Endodermal cell (in vitro differentiated cells): ENCODE results near the gene USF2. TPM values are rescaled to one million over a fixed set of nuclear protein-coding genes. Genes with fewer than 3 reads are reported as not detected.

Source experiments
- DNase-seq: peaks from one replicate; pipeline ENCODE4 v3.0.0-alpha.2; 2017
- H3K27ac ChIP-seq: 2 replicates; pipeline ENCODE4 v1.5.1; 2013; ENCODE audit warnings: mild to moderate bottlenecking, low read depth, low read length, moderate library complexity
- H3K27me3 ChIP-seq: 2 replicates; pipeline ENCODE4 v1.6.1; 2013; ENCODE audit warnings: mild to moderate bottlenecking, low read length, moderate library complexity; ENCODE audit not compliant: insufficient read depth, control insufficient read depth, poor library complexity, severe bottlenecking
- H3K36me3 ChIP-seq: 2 replicates; pipeline ENCODE4 v1.7.0; 2013; ENCODE audit warnings: mild to moderate bottlenecking, low read length, moderate library complexity; ENCODE audit not compliant: control insufficient read depth, insufficient read depth
- H3K4me1 ChIP-seq: one replicate; pipeline ENCODE4 v1.7.0; 2013; ENCODE audit warnings: low read length; ENCODE audit not compliant: control insufficient read depth, insufficient read depth
- H3K4me3 ChIP-seq: 2 replicates; pipeline ENCODE4 v1.5.1; 2013; ENCODE audit warnings: mild to moderate bottlenecking, low read length, moderate library complexity
- H3K9ac ChIP-seq: 2 replicates; pipeline ENCODE4 v1.6.1; 2013; ENCODE audit warnings: mild to moderate bottlenecking, low read length, moderate library complexity; ENCODE audit not compliant: poor library complexity, severe bottlenecking; ENCODE audit errors: extremely low read depth
- H3K9me3 ChIP-seq: 2 replicates; pipeline ENCODE4 v1.6.1; 2013; ENCODE audit warnings: mild to moderate bottlenecking, low read length, moderate library complexity; ENCODE audit not compliant: control insufficient read depth
- H3K27ac Mint-ChIP-seq: 2 replicates; pipeline ENCODE4 v1.8.0; 2020; ENCODE audit warnings: mixed read lengths
- H3K27me3 Mint-ChIP-seq: 2 replicates; pipeline ENCODE4 v1.8.0; 2021; ENCODE audit warnings: mild to moderate bottlenecking, mixed read lengths; ENCODE audit not compliant: insufficient read depth
- H3K36me3 Mint-ChIP-seq: 2 replicates; pipeline ENCODE4 v1.8.0; 2020; ENCODE audit warnings: low read depth, mixed read lengths
- H3K4me1 Mint-ChIP-seq: 2 replicates; pipeline ENCODE4 v1.8.0; 2020; ENCODE audit warnings: mixed read lengths
- H3K4me3 Mint-ChIP-seq: 2 replicates; pipeline ENCODE4 v1.8.0; 2020; ENCODE audit warnings: mild to moderate bottlenecking, moderate library complexity, mixed read lengths
- H3K9me3 Mint-ChIP-seq: 2 replicates; pipeline ENCODE4 v1.8.0; 2020; ENCODE audit warnings: mild to moderate bottlenecking, mixed read lengths
- WGBS, 2 experiments: methylation state at CpG; one replicate each; pipeline versions ENCODE4 v1.1.5 to v1.1.7; 2013; ENCODE audit warnings: missing lambda C conversion rate in 2 of 2, mixed read lengths in 1 of 2; ENCODE audit not compliant: insufficient coverage in 1 of 2, insufficient read length in 1 of 2; 5-methylcytosine and 5-hydroxymethylcytosine counted together
- total RNA-seq, 2 donors: library from RNA; stranded (reverse); fragmentation: NEBNext Ultra II Directional in 1 of 2; extraction: Animal tissue kit (Norgen Biotek cat#: 25700) in 1 of 2; gene quantifications; 2 replicates in 1 of 2; 3 replicates in 1 of 2; pipeline ENCODE4 v1.2.1, GENCODE V29; 2021
- TF ChIP-seq, protein P1 (sequence below): fragments of 200-600 bp; sonication (generic); conservative IDR thresholded peaks from 2 replicates; pipeline ENCODE4 v1.5.0; 2021; ENCODE audit warnings: antibody characterized with exemption, mild to moderate bottlenecking

USF2 gene
- total RNA-seq, 2 donors from 2014 or later = 111 to 121 TPM

DNA sequence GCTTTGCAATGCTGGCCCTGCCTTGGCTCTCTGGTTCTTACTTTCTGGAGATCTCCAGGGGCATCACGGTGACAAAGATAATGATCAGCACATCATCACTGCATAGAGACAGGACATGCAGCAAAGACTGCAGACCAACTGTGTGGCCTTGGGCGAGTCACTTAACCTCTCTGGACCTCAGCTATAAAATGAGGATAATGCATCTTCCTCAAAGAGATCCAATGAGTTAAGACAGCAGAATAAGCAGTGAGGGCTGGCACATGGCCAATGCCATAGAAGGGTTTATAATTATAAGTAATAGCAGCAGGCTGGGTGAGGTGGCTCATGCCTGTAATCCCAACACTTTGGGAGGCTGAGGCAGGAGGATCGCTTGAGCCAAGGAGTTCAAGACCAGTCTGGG, 25.6 kb downstream of the USF2 start:
- no peaks in the 10 kb centered on the region for H3K36me3 Mint-ChIP-seq
- H3K4me1 ChIP-seq = peaks cover 5% of the 10 kb centered on the region
- no peaks in the 10 kb centered on the region for H3K9me3 Mint-ChIP-seq
- H3K27ac ChIP-seq = no peak overlapping the region
- TF ChIP-seq, protein P1, sequence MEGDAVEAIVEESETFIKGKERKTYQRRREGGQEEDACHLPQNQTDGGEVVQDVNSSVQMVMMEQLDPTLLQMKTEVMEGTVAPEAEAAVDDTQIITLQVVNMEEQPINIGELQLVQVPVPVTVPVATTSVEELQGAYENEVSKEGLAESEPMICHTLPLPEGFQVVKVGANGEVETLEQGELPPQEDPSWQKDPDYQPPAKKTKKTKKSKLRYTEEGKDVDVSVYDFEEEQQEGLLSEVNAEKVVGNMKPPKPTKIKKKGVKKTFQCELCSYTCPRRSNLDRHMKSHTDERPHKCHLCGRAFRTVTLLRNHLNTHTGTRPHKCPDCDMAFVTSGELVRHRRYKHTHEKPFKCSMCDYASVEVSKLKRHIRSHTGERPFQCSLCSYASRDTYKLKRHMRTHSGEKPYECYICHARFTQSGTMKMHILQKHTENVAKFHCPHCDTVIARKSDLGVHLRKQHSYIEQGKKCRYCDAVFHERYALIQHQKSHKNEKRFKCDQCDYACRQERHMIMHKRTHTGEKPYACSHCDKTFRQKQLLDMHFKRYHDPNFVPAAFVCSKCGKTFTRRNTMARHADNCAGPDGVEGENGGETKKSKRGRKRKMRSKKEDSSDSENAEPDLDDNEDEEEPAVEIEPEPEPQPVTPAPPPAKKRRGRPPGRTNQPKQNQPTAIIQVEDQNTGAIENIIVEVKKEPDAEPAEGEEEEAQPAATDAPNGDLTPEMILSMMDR = no peak
- H3K4me1 Mint-ChIP-seq = peaks cover 3% of the 10 kb centered on the region
- peaks cover 8% of the 10 kb centered on the region for H3K27me3 Mint-ChIP-seq
- no peaks in the 10 kb centered on the region for H3K27me3 ChIP-seq
- no peak overlapping the region for H3K4me3 ChIP-seq
- no peak overlapping the region for H3K9ac ChIP-seq
- H3K27ac Mint-ChIP-seq = no peak overlapping the region
- H3K36me3 ChIP-seq = no peaks in the 10 kb centered on the region
- no peak for DNase-seq
- H3K9me3 ChIP-seq = no peaks in the 10 kb centered on the region
- H3K4me3 Mint-ChIP-seq = no peak overlapping the region
- 67 to 90% methylated on average over 2 to 3 of the region's 3 CpGs for WGBS, 2 experiments

DNA sequence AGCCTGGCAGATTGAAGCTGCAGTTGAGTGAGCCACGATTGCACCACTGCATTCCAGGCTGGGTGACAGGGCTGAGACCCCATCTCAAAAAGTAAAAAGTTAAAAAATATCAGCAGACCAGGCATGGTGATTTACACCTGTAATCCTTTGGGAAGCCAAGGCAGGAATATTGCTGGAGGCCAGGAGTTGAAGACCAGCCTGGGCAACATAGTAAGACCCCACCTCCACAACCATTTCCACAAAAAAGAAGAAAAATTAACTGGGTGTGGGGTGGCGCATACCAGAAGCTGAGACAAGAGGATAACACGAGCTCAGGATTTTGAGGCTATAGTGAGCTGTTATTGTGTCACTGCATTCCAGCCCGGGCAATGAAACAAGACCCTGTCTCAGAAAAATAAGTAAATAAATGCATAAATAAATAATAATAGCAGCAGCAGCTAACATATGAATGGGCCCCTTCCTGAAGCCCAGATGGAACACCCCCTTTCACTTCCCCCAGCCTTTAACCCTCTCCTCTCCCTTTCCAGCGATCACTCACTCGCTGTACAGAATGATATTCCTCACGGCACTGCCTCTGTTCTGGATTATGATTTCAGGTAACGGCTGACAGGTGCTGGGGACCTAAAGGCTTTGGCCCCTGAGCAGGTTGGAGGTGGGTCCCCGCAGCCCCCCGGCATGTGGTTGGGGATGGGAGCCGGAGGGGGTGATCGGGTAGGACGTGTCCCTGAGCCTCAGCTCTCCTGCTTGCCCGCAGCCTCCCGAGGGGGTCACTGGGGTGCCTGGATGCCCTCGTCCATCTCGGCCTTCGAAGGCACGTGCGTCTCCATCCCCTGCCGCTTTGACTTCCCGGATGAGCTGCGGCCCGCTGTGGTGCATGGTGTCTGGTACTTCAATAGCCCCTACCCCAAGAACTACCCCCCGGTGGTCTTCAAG, 26.4 kb downstream of the USF2 start:
- TF ChIP-seq, protein P1 = no peak
- H3K27me3 ChIP-seq = no peaks in the 10 kb centered on the region
- WGBS, 2 experiments = 86 to 89% methylated on average over 19 to 24 of the region's 25 CpGs
- DNase-seq = no peak
- no peaks in the 10 kb centered on the region for H3K9me3 ChIP-seq
- Mint-ChIP-seq H3K27me3 (peaks cover 8% of the 10 kb centered on the region), H3K36me3 (no peaks in the 10 kb centered on the region), H3K4me1 (peaks cover 3% of the 10 kb centered on the region), H3K4me3 (no peak overlapping the region), H3K9me3 (no peaks in the 10 kb centered on the region), H3K27ac (no peak overlapping the region)
- H3K4me3 ChIP-seq = no peak overlapping the region
- peaks cover 5% of the 10 kb centered on the region for H3K4me1 ChIP-seq
- H3K27ac ChIP-seq = no peak overlapping the region
- H3K36me3 ChIP-seq = no peaks in the 10 kb centered on the region
- no peak overlapping the region for H3K9ac ChIP-seq

DNA sequence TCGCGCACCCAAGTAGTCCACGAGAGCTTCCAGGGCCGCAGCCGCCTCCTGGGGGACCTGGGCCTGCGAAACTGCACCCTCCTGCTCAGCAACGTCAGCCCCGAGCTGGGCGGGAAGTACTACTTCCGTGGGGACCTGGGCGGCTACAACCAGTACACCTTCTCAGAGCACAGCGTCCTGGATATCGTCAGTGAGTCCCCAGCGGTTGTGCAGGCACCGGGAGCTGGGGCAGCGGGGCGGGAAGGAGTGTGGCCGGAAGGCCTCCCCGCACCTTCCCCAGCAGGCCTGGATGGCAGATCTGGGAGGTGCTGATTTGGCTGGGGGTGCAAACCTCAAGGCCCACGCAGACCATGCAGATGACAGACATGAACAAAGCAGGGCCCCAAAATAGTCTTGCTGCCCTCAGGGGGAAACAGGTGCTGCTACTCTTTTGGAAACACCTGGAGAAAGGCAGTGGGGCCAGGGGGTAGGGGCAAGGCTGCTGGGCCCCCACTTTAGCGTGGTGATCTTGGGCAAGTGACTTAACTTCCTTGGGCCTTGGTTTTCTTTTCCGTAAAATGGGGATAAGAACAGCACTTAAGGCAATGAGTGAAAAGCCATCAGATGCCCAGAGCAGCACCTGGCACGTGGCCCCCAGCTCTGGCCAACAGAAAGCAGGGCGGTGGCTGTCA, 27.2 kb downstream of the USF2 start:
- DNase-seq = peak; percentile 70
- WGBS, 2 experiments = 78 to 81% methylated on average over 18 to 24 of the region's 24 CpGs
- no peak overlapping the region for H3K9ac ChIP-seq
- Mint-ChIP-seq H3K9me3 (no peaks in the 10 kb centered on the region), H3K27me3 (peaks cover 8% of the 10 kb centered on the region), H3K4me1 (peaks cover 3% of the 10 kb centered on the region), H3K36me3 (no peaks in the 10 kb centered on the region), H3K27ac (no peak overlapping the region), H3K4me3 (no peak overlapping the region)
- no peaks in the 10 kb centered on the region for H3K9me3 ChIP-seq
- no peaks in the 10 kb centered on the region for H3K27me3 ChIP-seq
- peaks cover 5% of the 10 kb centered on the region for H3K4me1 ChIP-seq
- H3K4me3 ChIP-seq = no peak overlapping the region
- no peak overlapping the region for H3K27ac ChIP-seq
- H3K36me3 ChIP-seq = no peaks in the 10 kb centered on the region
- TF ChIP-seq, protein P1 = no peak
